Stomach smooth muscle (tissue), 2 donors: ENCODE measurements around the gene FLYWCH1.

Experiments used
- H3K27ac ChIP-seq: one replicate; pipeline ENCODE4 v1.7.0; 2013; ENCODE audit warnings: mild to moderate bottlenecking, low read length, inconsistent platforms
- H3K27me3 ChIP-seq, 2 donors: one replicate each; pipeline ENCODE4 v1.7.0; 2013; ENCODE audit warnings: low read length in 2 of 2; ENCODE audit not compliant: insufficient read depth in 2 of 2, control insufficient read depth in 1 of 2
- H3K36me3 ChIP-seq, 2 donors: one replicate each; pipeline ENCODE4 v1.7.0; 2013; ENCODE audit warnings: low read length in 2 of 2; ENCODE audit not compliant: control insufficient read depth in 2 of 2, insufficient read depth in 2 of 2
- H3K4me1 ChIP-seq: one replicate; pipeline ENCODE4 v1.7.0; 2013; ENCODE audit warnings: low read length; ENCODE audit not compliant: control insufficient read depth, insufficient read depth
- H3K4me3 ChIP-seq, 2 donors: one replicate each; pipeline ENCODE4 v1.7.0; 2013; ENCODE audit warnings: low read length in 2 of 2
- H3K9ac ChIP-seq, 2 donors: one replicate each; pipeline ENCODE4 v1.7.0; 2013; ENCODE audit warnings: low read length in 2 of 2, mild to moderate bottlenecking in 1 of 2
- H3K9me3 ChIP-seq, 2 donors: one replicate each; pipeline ENCODE4 v1.7.0; 2013; ENCODE audit warnings: low read length in 2 of 2; ENCODE audit not compliant: control insufficient read depth in 2 of 2
- donor health status: healthy.
- donor health status: Pancreatic carcinoma.

The FLYWCH1 gene, protein sequence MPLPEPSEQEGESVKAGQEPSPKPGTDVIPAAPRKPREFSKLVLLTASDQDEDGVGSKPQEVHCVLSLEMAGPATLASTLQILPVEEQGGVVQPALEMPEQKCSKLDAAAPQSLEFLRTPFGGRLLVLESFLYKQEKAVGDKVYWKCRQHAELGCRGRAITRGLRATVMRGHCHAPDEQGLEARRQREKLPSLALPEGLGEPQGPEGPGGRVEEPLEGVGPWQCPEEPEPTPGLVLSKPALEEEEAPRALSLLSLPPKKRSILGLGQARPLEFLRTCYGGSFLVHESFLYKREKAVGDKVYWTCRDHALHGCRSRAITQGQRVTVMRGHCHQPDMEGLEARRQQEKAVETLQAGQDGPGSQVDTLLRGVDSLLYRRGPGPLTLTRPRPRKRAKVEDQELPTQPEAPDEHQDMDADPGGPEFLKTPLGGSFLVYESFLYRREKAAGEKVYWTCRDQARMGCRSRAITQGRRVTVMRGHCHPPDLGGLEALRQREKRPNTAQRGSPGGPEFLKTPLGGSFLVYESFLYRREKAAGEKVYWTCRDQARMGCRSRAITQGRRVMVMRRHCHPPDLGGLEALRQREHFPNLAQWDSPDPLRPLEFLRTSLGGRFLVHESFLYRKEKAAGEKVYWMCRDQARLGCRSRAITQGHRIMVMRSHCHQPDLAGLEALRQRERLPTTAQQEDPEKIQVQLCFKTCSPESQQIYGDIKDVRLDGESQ

DNA sequence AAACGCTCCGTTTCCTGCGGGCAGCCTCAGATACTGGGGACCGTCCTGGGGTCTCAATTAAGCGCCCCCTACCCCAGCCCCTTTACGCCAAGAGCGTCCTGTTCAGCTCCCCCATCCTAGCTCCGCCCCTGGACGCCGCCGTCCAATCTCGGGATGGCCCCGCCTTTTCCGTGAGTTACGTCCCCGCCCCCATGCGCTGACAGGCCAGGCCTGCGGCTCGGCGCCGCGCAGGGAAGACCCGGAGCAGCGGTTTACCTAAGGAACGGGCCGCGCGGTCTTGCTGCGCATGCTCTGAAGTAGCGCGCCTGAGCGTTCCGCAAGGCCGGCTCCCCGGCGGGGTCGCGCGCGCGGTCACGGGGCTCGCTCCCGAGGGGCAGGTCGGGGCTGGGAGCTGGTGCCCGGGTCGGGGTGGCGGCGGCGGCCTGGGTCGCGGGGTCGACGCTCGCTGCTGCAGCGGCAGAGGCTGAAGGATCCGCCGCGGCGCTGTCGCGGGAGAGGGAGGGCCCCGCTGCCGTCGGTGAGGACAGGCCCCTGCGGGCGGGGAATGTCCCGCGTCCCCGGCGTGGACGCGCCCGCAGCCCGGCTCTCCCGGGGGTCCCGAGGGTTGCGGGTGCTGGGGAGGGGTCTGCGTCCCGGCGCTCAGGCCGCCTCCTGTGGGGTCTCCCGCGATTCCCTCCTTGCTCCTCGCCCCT is at the start of gene FLYWCH1:
Gene FLYWCH1 (plus strand): TSS at position 294 of the 692 bp plus-strand sequence. CDS start 17,755 bp downstream, outside the sequence.
- peak within 1 kb of the TSS; percentile 84 to 90 for H3K9ac ChIP-seq
- peaks cover 19% of the 10 kb centered on the region for H3K4me1 ChIP-seq

DNA sequence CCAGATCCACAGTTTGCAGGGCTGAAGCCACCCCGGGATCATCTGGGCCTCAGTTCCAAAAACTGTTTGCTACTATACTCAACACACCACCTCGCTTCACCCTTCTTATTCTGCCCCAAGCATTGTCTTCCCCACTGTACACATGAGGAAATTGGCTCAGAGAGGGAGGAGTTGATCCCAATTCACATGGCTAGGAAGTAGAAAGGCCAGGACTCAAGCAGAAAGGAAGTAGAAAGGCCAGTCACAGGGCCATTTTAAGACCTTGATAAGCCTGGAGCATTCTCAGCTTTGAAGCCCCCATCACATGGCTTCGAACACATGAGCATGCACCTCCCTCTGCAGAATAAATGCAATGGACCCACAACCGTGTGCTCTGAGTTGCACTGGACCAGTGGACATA is 46.1 kb upstream of the FLYWCH1 start:
- H3K9me3 ChIP-seq, result no peaks in the 10 kb centered on the region
- H3K4me3 ChIP-seq, result no peak overlapping the region
- H3K4me1 ChIP-seq, result peaks cover 3% of the 10 kb centered on the region
- peaks cover 0 to 2% of the 10 kb centered on the region in 2 donors for H3K27me3 ChIP-seq
- H3K27ac ChIP-seq, result no peak overlapping the region
- no peak overlapping the region for H3K9ac ChIP-seq
- H3K36me3 ChIP-seq, result no peaks in the 10 kb centered on the region

More for the DNA sequence above, at the start of gene FLYWCH1:
- peaks cover 9 to 14% of the 10 kb centered on the region in 2 donors for H3K36me3 ChIP-seq
- H3K9me3 ChIP-seq, result no peaks in the 10 kb centered on the region
- H3K4me3 ChIP-seq, result peak within 1 kb of the TSS; percentile 89 to 92
- H3K27me3 ChIP-seq, result no peaks in the 10 kb centered on the region
- peak within 1 kb of the TSS; percentile 79 for H3K27ac ChIP-seq

GRCh38 chr16:2866431-2866830 is 45.3 kb upstream of the FLYWCH1 start:
- Histone ChIP-seq H3K27ac (no peak overlapping the region), H3K4me1 (peaks cover 3% of the 10 kb centered on the region), H3K9ac (no peak overlapping the region), H3K4me3 (no peak overlapping the region), H3K36me3 (no peaks in the 10 kb centered on the region), H3K27me3 (no peaks in the 10 kb centered on the region), H3K9me3 (no peaks in the 10 kb centered on the region)

DNA sequence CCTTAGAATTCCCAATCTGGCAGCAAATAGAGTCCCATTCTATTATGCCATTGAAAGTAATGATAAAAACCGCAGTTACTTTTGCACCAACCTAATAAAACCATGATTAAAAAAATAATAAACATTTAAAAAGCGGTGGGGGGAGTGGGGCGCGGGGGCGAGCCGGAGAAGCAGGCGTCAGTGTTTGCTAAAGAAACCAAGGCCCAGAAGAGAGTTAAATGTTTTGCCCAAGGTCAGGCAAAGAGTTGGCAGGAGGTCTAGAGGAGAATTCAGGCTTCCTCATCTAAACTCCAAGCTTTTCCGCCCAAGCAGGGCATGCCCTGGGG is 44.1 kb upstream of the FLYWCH1 start:
- H3K9ac ChIP-seq, result peak overlapping the region; percentile 79 to 93
- peak overlapping the region; percentile 90 for H3K27ac ChIP-seq
- peak overlapping the region; percentile 83 to 96 for H3K4me3 ChIP-seq
- no peaks in the 10 kb centered on the region for H3K9me3 ChIP-seq
- H3K27me3 ChIP-seq, result no peaks in the 10 kb centered on the region
- H3K4me1 ChIP-seq, result peaks cover 3% of the 10 kb centered on the region
- no peaks in the 10 kb centered on the region for H3K36me3 ChIP-seq

GRCh38 chr16:2867987-2868789 is 43.5 kb upstream of the FLYWCH1 start:
- Histone ChIP-seq H3K27me3 (no peaks in the 10 kb centered on the region), H3K4me1 (peaks cover 3% of the 10 kb centered on the region), H3K36me3 (no peaks in the 10 kb centered on the region), H3K4me3 (peak overlapping the region; percentile 83 to 96), H3K9me3 (no peaks in the 10 kb centered on the region), H3K9ac (peak overlapping the region; percentile 79 to 93), H3K27ac (peak overlapping the region; percentile 90)

DNA sequence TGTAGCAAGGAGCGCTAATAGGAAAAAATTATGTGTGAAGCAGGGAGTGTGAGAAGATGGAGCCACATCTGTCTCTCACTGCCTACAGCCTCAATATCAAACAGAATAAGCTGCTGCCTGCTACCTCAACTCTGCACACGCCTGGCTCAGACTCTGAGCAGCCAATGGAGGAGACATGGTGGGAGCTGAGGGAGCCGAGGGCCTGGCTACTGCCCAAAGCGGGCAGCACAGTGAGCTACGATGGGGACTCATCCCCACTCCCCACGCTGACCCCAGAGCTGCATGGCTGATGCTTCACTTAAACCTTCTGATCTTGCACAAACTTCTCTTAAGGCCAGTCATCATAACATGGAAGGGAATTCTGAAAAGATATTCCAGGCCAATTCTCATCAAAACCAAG is 39.8 kb upstream of the FLYWCH1 start:
- no peaks in the 10 kb centered on the region for H3K9me3 ChIP-seq
- no peak overlapping the region for H3K4me3 ChIP-seq
- H3K4me1 ChIP-seq, result peaks cover 5% of the 10 kb centered on the region
- H3K9ac ChIP-seq, result no peak overlapping the region
- H3K27ac ChIP-seq, result no peak overlapping the region
- no peaks in the 10 kb centered on the region for H3K27me3 ChIP-seq
- no peaks in the 10 kb centered on the region for H3K36me3 ChIP-seq

- Histone ChIP-seq H3K27me3 (no peaks in the 10 kb centered on the region), H3K36me3 (no peaks in the 10 kb centered on the region), H3K9ac (peak overlapping the region in 1 of 2 donors; percentile 37), H3K27ac (no peak overlapping the region), H3K4me3 (peak overlapping the region in 1 of 2 donors; percentile 15), H3K4me1 (peaks cover 2% of the 10 kb centered on the region), H3K9me3 (no peaks in the 10 kb centered on the region)
These were observed 37.5 kb upstream of the FLYWCH1 start for GRCh38 chr16:2874032-2874911.

- no peak overlapping the region for H3K9ac ChIP-seq
- H3K9me3 ChIP-seq, result no peaks in the 10 kb centered on the region
- no peak overlapping the region for H3K4me3 ChIP-seq
- H3K4me1 ChIP-seq, result peaks cover 2% of the 10 kb centered on the region
- H3K27me3 ChIP-seq, result no peaks in the 10 kb centered on the region
- no peak overlapping the region for H3K27ac ChIP-seq
- no peaks in the 10 kb centered on the region for H3K36me3 ChIP-seq
These were observed 36.8 kb upstream of the FLYWCH1 start for GRCh38 chr16:2874912-2875362.

GRCh38 chr16:2879854-2880508 is 31.8 kb upstream of the FLYWCH1 start:
- Histone ChIP-seq H3K36me3 (no peaks in the 10 kb centered on the region), H3K27me3 (no peaks in the 10 kb centered on the region), H3K4me3 (no peak overlapping the region), H3K4me1 (peaks cover 15% of the 10 kb centered on the region), H3K9me3 (no peaks in the 10 kb centered on the region), H3K27ac (no peak overlapping the region), H3K9ac (no peak overlapping the region)
